WI38 (cell line): ENCODE results near the gene NPTN.

Experiments
- H3K4me3 ChIP-seq: 2 replicates; pipeline ENCODE4 v1.5.1; 2011; ENCODE audit warnings: low read depth, mild to moderate bottlenecking, control low read depth, low read length
- CTCF ChIP-seq: IDR thresholded peaks from 2 replicates; pipeline ENCODE4 v1.5.1; 2012; ENCODE audit warnings: low read depth, mild to moderate bottlenecking, control low read depth, low read length

Gene NPTN

GRCh38 chr15:73632670-73633058, 525 bp downstream of the NPTN start:
- H3K4me3 ChIP-seq: peak overlapping the region; percentile 94
- TF ChIP-seq CTCF: no peak

GRCh38 chr15:73631915-73632669, 1.1 kb downstream of the NPTN start:
- H3K4me3 ChIP-seq: peak overlapping the region; percentile 94
- no peak for TF ChIP-seq CTCF

GRCh38 chr15:73630921-73631362, 2.2 kb downstream of the NPTN start:
- no peak for TF ChIP-seq CTCF
- peak overlapping the region; percentile 94 for H3K4me3 ChIP-seq

- no peak overlapping the region for H3K4me3 ChIP-seq
- no peak for TF ChIP-seq CTCF
Observed at GRCh38 chr15:73629798-73630429, 3.3 kb downstream of the NPTN start.

GRCh38 chr15:73628976-73629797, 4.0 kb downstream of the NPTN start:
- no peak overlapping the region for H3K4me3 ChIP-seq
- TF ChIP-seq CTCF: no peak

- no peak for TF ChIP-seq CTCF
- no peak overlapping the region for H3K4me3 ChIP-seq
Observed at GRCh38 chr15:73628102-73628501, 5.1 kb downstream of the NPTN start.
